ENCODE results near the gene CD37.
"Not testable (repeated sequence)": the region's sequence is repeated elsewhere in the genome, so short reads cannot be mapped to it uniquely, and the experiment has no call there.

The CD37 gene

DNA sequence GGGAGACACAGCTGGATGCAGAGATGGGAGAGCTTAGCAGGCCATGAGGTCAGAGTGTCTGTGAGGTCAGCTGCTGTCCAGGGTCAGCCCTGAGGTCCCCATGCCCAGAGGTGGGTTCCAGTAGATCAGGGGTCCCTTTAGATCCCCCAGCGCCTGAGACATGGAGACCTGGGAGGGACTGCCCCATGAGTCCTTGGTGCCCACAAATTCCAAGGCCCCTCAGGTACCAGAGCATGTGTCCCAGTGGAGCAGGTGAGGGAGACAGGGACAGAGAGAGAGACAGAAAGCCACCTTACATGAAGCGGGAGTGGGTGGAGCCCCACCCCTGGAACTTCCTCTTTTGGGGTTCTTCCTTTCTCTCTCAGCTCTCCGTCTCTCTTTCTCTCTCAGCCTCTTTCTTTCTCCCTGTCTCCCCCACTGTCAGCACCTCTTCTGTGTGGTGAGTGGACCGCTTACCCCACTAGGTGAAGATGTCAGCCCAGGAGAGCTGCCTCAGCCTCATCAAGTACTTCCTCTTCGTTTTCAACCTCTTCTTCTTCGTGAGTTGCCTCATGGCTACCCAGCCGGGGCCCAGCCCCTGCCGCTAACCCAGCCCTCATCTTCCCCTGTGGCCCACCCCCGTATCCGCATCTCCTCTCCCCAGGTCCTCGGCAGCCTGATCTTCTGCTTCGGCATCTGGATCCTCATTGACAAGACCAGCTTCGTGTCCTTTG, at the start of gene CD37:
TSS of gene CD37 (plus strand) at position 336 of the 713 bp plus-strand sequence. CDS start at position 471, 135 bp downstream.
- DNase-seq: no peak

DNA sequence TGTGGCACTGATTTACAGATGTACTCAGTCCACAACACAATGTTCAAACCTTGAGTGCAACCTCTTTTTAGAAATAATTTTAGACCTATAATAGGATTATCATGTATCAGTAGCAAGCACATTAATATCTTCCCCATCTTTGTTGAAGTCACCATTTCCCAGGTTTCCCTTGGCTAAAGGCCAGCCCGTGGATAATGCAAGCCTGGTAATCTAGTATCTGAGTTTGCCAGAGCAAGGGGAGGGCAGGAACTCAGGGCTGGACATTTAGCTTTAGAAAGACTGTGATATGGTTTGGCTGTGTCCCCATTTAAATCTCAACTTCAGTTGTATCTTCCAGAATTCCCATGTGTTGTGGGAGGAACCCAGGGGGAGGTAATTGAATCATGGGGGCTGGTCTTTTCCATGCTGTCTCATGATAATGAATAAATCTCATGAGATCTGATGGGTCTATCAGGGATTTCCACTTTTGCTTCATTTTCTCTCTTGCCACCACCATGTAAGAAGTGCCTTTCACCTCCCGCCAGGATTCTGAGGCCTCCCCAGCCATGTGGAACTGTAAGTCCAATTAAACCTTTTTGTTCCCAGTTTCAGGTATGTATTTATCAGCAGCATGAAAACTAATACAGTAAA, 48.0 kb upstream of the CD37 start:
- DNase-seq: no peak

DNA sequence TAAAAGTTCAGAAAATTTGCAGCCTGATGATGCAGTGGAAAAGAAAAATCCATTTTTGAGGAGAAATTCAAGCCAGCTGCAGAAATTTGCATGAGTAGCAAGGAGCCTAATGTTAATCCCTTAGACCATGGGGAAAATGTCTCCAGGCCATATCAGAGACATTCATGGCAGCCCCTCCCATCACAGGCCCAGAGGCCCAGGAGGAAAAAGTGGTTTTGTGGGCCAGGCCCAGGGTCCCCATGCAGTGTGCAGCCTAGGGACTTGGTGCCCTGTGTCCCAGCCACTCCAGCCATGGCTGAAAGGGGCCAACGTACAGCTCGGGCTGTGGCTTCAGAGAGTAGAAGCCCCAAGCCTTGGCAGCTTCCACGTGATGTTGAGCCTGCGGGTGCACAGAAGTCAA, 47.0 kb upstream of the CD37 start:
- DNase-seq: not testable (repeated sequence)

DNA sequence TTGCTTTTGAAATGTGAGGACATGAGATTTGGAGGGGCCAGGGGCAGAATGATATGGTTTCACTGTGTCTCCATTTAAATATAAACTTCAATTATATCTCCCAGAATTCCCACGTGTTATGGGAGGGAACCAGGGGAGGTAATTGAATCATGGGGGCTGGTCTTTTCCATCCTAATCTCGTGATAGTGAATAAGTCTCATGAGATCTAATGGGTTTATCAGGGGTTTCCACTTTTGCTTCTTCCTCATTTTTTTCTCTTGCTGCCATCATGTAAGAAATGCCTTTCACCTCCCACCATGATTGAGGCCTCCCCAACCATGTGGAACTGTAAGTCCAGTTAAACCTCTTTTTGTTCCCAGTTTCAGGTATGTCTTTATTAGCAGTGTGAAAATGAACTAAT, 45.9 kb upstream of the CD37 start:
- DNase-seq: not testable (repeated sequence)

- DNase-seq: no peak
Measured at GRCh38 chr19:49290517-49290916, 44.7 kb upstream of the CD37 start.

- DNase-seq: no peak
Measured at GRCh38 chr19:49294401-49294800, 40.8 kb upstream of the CD37 start.

GRCh38 chr19:49295208-49295880, 39.9 kb upstream of the CD37 start:
- no peak for DNase-seq

DNA sequence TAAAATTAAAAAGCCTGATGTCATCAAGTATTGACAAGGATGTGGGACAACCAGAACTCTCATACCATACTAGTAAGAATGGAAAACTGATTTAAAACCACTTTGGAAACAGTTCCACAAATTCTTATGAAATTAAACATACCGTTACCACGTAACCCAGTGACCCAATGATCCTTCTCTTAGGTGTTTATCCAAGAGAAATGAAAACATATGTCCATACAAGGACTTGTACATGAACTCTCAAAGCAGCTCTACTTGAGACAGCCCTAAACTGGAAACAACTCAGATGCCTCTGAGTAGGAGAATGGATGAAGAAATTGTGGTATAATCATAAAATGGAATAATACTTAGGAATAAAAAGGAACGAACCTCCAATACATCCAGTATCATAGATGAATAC, 37.8 kb upstream of the CD37 start:
- no peak for DNase-seq

DNA sequence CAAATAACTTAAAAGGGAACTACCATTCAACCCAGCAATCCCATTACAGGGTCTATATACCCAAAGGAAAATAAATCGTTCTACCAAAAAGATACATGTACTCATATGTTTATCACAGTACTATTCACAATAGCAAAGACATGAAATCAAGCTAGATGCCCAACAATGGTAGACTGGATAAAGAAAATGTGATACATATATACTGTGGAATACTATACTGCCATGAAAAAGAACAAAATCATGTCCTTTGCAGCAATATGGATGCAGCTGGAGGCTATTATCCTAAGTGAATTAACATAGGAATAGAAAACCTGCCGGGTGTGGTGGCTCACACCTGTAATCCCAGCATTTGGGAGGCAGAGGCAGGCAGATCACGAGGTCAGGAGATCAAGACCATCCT, 36.6 kb upstream of the CD37 start:
- not testable (repeated sequence) for DNase-seq

GRCh38 chr19:49301165-49301865, 33.9 kb upstream of the CD37 start:
- DNase-seq: peak; percentile 20

GRCh38 chr19:49301866-49302252, 33.3 kb upstream of the CD37 start:
- DNase-seq: no peak

DNA sequence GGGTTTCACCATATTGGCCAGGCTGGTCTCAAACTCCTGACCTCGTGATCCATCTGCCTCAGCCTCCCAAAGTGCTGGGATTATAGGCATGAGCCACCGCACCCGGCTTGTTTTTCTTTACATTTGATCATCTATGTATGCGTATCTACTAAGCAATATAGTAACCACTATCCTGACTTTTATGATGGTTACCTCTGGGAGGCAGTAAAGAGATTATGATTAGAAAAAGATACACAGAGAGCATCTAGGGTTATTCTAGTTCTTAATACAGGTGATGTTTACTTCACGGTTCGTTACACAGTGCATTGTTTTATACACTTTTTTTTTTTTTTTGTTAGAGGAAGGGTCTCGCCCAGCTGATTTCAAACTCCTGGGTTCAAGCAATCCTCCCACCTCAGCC, 28.5 kb upstream of the CD37 start:
- not testable (repeated sequence) for DNase-seq

DNA sequence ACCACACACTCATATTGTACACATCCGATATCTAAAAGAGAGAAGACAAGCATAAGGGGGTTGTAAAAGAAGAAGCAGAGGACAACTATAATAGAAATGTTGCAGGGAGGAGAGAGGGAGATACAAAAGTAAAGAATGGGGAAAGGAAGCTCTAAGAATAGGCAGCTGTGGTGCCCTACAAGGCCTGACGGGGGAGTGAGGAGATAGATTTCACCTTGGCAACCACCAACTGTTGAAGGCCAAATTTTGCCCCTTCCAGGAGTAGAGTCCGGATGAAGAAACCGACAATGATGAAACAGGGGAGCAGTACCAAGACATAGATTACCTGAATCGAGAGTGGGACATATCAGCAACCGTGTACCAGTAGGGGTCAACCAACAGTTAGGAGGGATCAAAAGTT, 26.1 kb upstream of the CD37 start:
- DNase-seq: no peak

DNA sequence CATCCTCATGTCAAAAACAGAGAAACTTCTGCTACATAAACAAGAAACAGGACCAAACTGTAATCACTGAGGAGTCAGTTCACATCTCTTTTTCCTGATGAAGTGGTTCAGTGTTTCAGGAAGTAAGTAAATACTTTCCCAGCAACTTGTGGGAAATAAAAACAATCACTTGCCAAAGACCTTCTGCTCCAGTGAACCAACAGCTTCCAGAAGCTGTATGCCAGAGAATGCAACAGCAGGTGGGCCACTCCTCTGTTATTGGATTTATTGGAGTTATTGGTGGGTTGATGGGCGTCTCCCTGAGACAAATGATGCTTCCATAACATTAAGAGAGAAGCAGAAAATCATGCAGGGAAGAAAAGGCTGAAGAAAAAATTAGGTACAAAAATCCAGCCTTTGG, 20.1 kb upstream of the CD37 start:
- DNase-seq: no peak

GRCh38 chr19:49316284-49316683, 18.9 kb upstream of the CD37 start:
- DNase-seq: no peak

DNA sequence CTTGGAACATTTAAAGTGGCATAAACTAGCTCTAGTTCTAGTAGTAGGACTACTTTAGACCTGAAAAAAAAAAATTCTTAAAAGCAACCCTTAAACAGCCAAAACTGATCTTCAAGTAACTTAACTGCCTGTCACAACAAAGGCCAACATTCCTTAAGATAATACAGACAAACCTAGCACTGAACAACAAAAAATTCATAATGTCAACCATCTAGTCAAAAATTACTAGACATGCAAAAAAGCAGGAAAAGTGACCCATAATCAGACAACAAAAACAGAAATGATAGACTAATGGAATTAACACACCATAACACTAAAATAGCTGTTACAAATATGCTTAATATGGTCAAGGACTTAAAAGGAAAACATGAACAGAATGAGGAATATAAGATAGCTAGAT, 16.9 kb upstream of the CD37 start:
- DNase-seq: no peak

DNA sequence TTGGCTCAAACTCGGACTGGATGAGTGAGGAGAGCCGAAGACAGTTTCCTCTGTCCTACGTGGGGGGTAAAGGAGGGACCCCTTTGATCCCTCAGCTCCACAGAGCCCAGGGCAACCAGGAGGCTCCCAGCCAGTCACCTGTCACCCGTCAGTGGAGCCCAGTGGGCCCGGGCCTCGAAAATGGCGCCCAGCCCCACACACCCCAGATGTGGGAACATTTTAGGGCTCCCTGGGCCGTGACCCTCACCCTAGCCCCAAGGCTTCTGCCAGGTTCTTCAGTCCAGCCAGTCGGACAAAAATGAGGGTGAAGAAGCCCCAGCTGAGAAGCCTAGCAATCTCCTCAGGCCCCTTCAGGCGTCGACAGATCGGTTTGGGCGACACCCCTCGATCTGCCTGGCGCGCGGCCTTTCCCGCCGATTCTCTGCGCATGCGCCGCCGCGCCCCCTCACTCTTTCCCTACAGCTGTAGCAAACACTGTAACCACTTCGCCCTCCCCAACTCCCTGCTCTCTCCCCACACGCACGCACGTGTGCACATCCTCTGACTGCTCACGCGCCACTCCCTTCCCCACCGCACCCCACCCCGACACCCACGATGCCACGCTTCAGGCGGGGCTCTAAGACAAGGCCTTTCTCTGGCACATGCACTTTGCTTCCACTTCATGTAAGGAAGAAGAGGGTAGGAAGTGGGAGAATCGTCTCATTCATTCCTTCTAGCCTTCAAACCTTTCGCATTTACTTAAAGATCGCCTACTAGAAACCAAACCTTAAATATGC, 10.2 kb upstream of the CD37 start, which contains the start of gene SLC6A16:
TSS of gene SLC6A16 (minus strand) at position 391 of the 776 bp plus-strand sequence. CDS start 13,844 bp downstream, outside the sequence.
- no peak for DNase-seq

GRCh38 chr19:49325756-49326155, 9.4 kb upstream of the CD37 start:
- not testable (repeated sequence) for DNase-seq

DNA sequence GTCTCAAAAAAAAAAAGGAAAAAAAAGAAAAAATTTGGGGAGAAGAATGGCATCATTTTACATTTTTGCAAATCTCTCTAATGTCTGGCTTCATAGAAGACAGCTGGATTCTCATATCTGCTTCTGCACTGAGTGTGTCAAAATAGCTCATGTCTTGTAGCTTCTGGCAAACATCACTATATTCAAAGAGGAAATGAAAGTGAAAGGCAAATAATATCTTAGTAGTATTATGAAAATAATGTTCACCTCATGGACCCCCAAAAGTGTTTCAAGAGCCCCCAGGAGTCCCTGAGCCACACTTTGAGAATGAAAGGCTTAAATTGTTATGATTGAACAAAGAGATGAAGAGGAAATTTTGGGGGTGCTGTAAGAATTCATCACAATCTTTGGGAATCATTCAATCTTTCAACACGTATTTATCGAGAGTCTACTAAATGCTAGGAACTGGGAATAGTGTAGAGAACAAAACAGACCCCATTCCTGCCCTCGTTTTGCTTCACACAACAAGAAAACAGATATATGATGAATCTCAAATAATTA, 9.0 kb upstream of the CD37 start:
- no peak for DNase-seq

DNA sequence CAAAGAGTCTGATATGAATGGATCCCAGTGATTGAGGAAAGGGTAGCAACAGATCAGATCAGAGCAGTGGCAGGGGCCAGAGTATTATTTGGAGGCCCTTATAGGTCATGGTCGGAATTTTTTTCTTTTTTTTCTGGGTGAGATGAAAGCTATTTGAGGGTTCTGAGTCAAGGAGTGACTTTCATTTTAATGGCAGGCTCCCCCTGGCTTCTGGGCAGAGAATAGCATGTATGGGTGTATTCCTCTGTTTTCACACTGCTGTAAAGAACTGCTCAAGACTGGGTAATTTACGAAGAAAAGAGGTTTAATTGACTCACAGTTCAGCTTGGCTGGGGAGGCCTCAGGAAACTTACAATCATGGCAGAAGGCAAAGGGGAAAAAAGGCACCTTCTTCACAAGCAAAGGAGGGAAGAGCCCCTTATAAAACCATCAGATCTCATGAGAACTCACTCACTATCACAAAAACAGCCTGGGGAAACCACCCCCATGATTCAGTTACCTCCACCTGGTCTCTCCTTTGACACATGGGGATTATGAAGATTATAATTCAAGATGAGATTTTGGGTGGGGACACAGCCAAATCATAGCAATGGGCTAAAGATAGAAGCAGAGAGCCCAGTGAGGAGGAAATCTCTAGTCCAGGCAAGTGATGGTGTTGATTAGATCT, 7.2 kb upstream of the CD37 start:
- no peak for DNase-seq

GRCh38 chr19:49328741-49329140, 6.5 kb upstream of the CD37 start:
- peak; percentile 92 for DNase-seq

GRCh38 chr19:49331187-49331586, 4.0 kb upstream of the CD37 start:
- DNase-seq: not testable (repeated sequence)
